HG02970 (cell line): ENCODE measurements around the gene ARF1.
A peak's percentile ranks its signal among the peaks of the same experiment; 100 is the strongest.

ENCODE experiments used
- ATAC-seq: cut with Tn5 transposase; IDR thresholded peaks from one replicate; pipeline ENCODE4 v1.9.1; 2021; ENCODE audit warnings: mild to moderate bottlenecking, moderate library complexity, moderate number of reproducible peaks; ENCODE audit not compliant: unreplicated experiment, low FRiP score

ARF1 gene

DNA sequence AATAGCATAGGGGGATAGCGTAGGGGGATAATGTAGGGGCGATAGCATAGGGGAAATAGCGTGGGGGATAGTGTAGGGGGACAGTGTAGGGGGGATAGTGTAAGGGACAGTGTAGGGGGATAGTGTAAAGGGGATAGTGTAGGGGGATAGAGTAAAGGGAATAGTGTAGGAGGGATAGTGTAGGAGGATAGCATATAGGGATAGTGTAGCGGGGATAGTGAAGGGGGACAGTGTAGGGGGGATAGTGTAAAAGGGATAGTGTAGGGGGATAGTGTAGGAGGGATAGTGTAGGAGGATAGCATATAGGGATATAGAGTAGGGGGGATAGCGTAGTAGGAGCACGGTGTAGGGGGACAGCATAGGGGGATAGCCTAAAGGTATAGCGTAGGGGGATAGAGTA, 14.1 kb upstream of the ARF1 start:
- no peak for ATAC-seq

DNA sequence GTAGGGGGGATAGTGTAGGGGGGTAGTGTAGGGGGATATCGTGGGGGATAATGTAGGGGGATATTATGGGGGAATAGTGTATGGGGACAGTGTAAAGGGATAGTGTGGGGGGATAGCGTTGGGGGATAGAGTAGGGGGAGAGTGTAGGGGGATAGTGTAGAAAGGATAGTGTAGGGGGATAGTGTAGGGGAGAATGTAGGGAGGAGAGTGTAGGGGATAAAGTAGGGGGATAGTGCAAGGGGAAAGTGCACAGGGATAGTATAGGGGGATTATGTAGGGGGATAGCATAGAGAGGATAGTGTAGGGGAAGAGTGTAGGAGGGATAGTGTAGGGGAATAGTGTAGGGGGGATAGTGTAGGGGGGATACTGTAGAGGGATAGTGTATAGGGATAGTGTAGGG, 12.3 kb upstream of the ARF1 start:
- ATAC-seq: no peak

- ATAC-seq: no peak
These were observed 11.7 kb upstream of the ARF1 start for GRCh38 chr1:228070851-228071250.

GRCh38 chr1:228071839-228072657, 10.5 kb upstream of the ARF1 start:
- ATAC-seq: no peak

- no peak for ATAC-seq
These were observed 9.9 kb upstream of the ARF1 start for GRCh38 chr1:228072658-228073043.

GRCh38 chr1:228073061-228073856, 9.2 kb upstream of the ARF1 start:
- ATAC-seq: no peak

DNA sequence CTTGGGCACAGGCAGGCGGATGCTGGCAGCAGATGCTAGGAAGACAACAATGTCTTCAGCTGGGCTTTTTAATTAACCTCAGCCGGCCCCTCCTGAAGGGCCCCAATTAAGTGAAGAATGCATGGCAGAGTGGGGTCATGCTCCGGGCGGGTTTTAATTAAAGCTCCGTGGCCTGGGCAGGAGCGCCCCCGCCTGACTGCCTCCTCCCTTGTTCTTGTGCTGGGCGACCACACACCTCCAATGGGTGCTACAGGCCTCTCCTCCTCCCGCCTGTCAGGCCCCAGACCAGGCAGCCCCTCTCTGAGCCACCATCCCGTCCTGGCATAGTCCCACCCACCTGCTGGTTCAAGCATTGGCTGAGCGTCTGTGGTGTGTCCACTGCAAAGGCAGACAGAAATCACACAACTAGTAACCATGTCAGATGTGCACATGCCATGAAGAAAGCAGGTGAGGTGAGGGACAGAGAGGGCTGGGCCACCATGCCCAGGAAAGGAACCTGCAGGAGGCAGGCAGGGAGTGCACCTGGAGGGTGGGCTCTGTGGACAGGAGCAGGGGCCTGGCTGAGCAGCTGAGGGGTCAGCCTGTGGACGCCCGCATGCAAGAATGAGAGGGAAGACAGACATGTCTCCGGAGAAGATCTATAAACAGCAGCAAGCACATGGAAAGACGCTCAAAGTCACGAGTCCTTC, 8.5 kb upstream of the ARF1 start:
- ATAC-seq: no peak

DNA sequence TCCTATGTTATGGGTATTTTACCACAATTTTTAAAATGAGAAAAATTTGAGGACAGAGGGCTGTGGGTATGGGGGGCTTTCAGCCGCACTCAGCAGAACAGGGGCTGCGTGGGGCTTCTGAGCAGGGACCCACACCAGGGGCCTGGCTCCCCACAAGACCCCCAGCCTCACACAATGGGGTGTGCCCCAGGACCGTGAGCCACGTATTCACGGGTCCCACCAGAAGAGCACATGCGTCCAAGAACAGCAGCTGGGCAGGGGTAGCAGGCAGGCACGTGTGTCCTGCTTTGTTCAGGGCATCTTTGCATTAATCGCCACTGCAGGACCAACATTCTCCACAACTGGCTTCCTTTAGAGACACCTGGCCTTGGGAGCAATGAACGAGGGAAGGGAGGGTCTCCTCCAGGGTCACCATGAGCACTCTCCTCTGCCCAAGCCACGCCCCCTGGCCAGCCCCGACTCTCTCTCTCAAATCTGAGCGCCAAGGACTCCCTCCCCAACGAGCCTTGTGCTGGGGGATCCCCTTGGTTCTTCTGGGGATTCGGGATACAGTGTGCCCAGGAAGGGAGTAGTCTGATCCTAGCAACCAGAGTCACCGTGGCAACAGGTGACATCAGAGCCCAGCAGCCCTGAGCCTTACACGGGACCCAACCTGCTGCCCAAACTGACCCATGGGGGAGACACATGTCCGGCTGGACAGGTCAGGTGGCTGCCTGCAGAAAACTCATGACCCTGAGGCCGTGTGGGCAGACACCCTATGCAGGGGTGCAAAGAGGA, 7.4 kb upstream of the ARF1 start:
- no peak for ATAC-seq

GRCh38 chr1:228075801-228076271, 6.7 kb upstream of the ARF1 start:
- no peak for ATAC-seq

DNA sequence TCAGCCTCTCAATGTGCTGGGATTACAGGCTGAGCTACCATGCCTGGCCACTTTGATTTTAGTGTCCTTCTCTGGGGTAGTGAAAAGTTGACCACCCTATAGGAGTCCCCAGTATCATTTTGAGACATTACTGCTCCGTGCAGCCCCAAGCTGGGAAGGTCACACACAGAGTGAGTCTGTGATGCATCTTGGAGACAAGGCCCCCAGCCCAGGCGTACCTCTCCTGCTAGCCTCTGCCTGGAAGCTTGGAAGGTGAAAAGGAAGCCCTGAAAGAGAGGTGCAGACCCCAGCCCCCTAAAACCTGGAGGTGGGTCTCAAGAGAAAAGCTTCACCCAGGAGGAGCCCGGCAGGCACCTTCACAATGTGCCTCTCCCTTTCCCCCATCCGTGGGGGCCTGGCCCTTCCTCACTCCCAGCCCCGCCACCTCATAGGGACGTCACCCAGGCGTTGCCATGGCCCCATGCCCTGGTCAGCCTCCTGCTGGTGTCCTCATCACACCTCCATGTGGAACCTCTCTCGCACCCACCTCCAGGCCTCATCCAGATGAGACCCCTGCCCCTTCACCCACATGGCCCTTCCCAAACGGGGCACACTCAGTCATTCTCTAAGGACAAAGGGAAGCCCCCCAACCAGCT, 5.6 kb upstream of the ARF1 start:
- no peak for ATAC-seq

- no peak for ATAC-seq
These were observed 4.8 kb upstream of the ARF1 start for GRCh38 chr1:228077565-228078330.

DNA sequence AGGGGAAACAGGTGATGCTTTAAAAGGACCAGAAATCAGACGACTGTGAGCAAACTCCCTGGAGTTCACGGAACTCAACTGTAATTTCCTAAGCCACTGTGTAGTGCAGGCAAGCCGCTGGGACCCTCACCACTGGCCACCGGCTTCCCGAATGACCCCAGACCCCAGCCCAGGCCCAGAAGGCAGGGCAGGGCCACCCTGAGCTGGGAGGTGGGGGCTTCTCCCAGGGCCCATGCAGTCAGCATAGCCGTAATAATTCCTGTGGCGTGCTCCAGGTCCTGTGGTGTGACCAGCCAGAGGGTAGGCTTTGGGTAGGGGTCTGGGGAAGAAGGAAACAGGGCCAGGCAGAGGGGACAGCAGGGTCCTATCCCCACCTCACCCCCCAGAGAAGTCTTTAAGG, 3.5 kb upstream of the ARF1 start:
- ATAC-seq: no peak

DNA sequence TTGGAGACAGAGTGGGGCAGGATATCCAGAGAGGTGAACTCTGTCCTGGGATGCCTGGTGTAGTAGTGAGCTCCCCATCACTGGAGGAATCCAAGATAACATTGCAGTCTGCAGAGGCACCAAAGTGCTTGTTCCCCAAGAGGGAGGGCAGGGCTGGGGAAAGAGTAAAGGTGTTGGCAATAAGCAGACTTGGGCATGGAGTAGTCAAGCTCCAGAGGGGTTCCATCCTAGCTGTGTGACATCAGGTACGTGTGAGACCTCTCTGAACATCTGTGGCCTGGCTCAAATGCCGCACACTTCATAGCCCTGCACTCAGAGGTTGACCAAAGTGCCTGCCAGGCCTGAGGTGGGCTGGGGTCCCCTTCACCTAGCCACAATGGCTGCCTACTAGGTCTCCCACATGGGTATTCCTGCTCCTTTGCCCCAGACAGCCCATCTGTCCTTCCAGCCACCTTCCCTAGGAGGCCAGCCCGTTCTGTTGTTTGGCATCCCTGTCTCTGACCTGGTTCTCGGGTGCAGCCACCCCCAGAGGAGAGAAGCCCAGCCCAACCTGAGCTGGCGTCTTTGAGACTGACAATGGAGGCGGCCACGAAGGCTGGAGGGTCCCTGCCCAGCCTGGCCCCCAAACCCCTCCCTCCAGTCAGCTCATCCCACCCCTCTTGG, 2.8 kb upstream of the ARF1 start:
- no peak for ATAC-seq

GRCh38 chr1:228081144-228081543, 1.4 kb upstream of the ARF1 start:
- no peak for ATAC-seq

GRCh38 chr1:228081578-228082213, 812 bp upstream of the ARF1 start:
- no peak for ATAC-seq

GRCh38 chr1:228082918-228083870, 686 bp downstream of the ARF1 start:
- ATAC-seq: peak; percentile 3

- no peak for ATAC-seq
These were observed 1.4 kb downstream of the ARF1 start for GRCh38 chr1:228083871-228084278.
